HFF-Myc (cell line): ENCODE data around the gene PARD6B.

Experiments
- DNase-seq: peaks from one replicate; pipeline ENCODE4 v3.0.0-alpha.2; 2011; ENCODE audit warnings: low read depth; ENCODE audit errors: extremely low read depth
- H3K4me3 ChIP-seq: replicated peaks from 2 replicates; pipeline ENCODE4 v1.5.1; 2011; ENCODE audit warnings: low read depth, mild to moderate bottlenecking, control low read depth, low read length
- TF ChIP-seq, protein P1 (sequence below): IDR thresholded peaks from 2 replicates; pipeline ENCODE4 v1.5.1; 2012; ENCODE audit warnings: mild to moderate bottlenecking, low read depth, low read length, control low read depth; ENCODE audit errors: missing control alignments

PARD6B gene

DNA sequence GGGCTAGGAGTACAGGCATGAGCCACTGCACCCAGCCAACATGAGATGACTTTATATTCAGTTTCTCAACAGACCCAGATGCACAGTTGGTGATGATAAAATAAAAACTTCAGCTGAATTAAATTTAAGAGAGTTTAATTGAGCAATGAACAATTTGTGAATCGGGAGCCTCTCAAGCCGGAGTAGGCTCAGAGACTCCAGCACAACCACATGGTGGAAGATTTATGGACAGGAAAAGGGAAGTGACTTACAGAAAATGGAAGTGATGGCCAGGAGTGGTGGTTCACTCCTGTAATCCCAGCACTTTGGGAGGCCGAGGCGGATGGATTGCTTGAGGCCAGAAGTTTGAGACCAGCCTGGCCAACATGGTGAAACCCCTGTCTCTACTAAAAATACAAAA lies 53.1 kb downstream of the PARD6B start:
- H3K4me3 ChIP-seq: no peak overlapping the region
- no peak for DNase-seq
- TF ChIP-seq, protein P1, sequence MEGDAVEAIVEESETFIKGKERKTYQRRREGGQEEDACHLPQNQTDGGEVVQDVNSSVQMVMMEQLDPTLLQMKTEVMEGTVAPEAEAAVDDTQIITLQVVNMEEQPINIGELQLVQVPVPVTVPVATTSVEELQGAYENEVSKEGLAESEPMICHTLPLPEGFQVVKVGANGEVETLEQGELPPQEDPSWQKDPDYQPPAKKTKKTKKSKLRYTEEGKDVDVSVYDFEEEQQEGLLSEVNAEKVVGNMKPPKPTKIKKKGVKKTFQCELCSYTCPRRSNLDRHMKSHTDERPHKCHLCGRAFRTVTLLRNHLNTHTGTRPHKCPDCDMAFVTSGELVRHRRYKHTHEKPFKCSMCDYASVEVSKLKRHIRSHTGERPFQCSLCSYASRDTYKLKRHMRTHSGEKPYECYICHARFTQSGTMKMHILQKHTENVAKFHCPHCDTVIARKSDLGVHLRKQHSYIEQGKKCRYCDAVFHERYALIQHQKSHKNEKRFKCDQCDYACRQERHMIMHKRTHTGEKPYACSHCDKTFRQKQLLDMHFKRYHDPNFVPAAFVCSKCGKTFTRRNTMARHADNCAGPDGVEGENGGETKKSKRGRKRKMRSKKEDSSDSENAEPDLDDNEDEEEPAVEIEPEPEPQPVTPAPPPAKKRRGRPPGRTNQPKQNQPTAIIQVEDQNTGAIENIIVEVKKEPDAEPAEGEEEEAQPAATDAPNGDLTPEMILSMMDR: no peak

DNA sequence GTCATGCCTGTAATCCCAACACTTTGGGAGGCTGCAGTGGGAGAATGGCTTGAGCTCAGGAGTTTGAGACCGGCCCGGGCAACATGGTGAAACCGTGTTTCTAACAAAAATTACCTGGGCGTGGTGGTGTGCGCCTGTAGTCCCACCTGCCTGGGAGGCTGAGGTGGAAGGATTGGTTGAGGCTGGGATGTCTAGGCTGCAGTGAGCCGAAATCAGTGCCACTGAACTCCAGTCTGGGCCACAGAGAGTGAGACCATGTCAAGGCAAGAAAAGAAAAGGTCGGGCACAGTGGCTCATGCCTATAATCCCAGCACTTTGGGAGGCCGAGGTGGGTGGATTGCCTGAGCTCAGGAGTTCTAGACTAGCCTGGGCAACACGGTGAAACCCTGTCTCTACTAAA lies 55.3 kb downstream of the PARD6B start:
- TF ChIP-seq, protein P1: no peak
- no peak overlapping the region for H3K4me3 ChIP-seq
- DNase-seq: no peak

DNA sequence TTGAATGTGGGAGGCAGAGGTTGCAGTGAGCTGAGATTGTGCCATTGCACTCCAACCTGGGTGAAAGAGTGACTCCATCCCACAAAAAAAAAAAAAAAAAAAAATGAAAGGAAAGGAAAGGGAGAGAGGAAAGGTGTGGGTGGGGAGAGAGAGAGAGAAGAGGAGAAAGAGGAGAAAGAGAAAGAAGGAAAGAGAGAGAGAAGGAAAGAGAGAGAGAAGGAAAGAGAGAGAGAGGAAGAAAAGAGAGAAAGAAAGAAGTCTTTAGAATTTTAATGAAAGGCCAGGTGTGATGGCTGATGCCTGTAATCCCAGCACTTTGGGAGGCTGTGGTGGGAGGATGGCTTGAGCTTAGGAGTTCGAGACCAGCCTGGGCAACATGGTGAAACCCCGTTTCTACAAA lies 55.8 kb downstream of the PARD6B start:
- no peak for DNase-seq
- H3K4me3 ChIP-seq: no peak overlapping the region
- TF ChIP-seq, protein P1: no peak

DNA sequence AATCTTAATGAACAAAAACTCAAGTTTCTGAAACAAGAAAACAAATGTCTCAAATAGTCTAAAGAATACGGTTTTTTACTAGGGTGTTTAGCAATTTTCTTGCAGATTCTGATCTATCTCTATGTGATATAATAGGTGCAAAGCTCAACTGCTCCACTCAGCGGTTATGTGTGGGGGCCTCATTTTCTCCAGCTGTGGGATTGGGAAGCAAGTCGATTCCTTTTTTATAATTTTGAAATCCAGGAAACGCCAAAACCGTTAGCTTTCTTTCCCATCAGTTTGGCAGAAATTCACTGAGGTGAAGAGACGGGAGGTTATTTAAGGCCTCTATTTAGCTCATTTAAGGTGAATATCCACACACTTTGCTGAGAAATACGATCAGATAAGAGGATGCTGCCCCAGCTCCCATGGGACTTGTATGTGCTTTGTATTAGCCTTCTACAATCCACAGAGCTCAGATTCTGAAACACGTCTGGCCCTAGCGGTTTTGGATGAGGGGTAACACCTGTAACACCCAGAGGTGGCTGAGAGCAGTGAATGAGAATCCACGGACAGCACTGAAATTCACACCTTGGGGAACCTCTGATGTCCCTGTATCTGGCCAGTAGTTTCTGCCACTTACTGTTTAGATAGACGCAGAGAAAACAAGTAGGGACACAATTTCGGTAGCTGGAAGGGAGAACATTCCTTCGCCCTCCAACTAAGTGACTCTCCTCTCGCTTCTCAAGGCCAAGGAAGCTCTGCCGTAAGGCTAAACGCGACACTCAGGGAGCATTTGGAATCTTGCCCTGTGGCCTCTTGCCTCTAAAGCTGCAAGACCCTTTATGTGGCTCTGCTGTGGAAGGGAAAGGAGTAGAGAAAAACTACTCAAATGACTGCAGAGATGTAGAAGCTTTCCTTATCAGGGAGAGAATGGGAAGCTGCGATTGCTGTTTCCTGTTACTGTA lies 56.9 kb downstream of the PARD6B start:
- DNase-seq: peak; percentile 67
- no peak overlapping the region for H3K4me3 ChIP-seq
- TF ChIP-seq, protein P1: peak; percentile 57

DNA sequence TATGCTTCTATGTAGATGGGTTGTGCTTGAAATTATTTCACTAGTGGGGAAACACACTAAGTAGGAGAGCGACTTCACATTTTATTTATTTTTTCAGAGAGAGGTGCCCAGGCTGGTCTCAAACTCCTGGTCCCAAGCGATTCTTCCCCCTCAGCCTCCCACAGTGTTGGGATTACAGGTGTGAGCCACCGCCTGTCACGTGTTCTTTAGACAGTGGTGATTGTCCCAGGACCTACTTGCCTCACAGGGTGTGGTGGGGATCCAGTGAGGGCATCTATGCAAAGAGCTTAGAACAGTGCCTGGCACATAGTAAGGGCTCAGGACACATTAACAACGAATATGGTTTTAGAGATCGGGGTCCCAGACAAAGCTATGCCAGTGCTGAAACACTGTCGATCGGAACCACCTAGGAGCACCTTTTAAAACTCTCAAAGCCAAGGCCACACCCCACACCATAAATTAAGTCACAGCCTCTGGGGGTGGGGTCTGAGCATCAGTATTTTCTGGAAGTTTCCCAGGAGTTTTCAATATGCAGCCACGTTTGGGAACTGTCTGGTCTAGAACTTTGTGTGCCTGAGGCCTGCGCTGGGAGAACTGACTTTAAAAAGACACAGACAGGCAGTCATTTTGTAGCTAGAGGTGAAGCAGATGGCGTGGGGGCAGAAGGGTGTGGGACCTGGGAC lies 58.7 kb downstream of the PARD6B start:
- TF ChIP-seq, protein P1: no peak
- H3K4me3 ChIP-seq: no peak overlapping the region
- no peak for DNase-seq

DNA sequence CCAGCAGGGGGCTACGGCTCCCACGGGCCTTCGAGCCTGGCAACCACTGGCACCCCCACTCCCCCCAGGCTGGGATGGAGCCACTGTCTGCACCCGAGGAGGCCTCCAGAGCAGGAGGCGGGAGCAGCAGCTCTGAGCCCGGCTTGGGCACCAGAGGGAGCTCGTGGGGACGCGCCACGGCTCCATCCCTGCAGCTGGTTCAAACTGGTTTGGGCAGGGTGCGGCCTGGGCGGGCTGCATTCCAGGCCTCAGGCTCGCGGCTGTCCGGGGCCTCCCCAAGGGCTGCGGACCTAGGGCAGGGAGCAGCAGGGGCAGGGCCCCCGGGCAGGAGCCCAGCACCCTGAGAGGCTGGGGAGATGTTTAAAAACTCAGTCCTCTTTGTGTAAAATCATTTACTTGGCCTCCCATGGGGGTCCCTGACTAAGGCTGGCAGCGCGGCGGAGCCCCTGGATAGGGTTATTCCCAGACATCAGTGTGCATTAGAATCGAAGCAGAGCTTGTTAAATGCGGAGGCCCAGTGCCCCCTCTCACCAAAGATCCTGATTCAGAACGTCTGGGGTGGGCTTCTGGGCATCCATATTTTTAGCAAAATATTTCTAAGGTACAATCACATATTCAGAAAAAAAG lies 59.4 kb downstream of the PARD6B start:
- no peak overlapping the region for H3K4me3 ChIP-seq
- DNase-seq: peak; percentile 74
- TF ChIP-seq, protein P1: peak; percentile 87
